ENCODE measurements around the gene HLA-B.

HLA-B gene

DNA sequence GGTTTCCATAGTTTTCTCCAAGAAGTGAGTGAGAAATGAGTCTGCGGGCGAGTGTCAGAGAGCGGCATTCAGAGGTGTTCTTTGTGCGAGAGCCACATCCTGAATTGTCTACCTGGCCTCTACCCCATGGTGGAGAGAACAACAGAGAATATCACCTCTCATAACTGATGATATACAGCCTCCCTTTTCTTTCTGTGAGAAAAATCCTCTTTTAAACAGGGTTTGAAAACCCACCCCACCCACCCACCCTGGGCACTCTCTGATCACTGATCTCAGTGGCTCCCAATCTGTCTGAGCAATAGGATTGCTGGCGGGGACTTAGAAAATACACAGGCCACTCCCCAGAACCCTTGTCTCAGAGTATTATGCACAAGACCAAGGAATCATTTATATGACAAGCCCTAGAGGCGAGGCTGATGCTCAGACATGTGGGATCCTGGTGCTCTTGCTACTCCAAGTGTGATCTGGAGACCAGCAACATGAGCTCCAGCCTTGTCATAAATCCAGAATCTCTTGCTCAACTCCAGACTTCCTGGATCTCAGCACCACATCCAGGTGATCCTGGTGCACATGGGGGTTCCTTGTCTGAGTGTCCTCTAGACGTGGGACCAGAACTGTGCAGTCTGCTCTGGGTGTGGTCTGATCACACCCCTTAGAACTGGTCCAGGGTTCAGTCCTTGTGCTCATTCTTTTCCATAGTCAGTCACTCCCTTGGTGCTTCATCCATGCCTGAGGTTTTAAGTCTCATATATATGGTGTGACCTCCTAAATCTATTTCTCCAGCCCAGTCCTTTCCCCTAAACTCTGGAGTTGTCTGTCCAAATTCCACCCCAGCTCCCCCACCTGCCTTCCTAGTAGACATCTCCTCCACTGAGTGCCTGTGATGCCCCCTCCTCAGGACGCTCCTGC is 5.3 kb downstream of the HLA-B start:
- no peak for DNase-seq

DNA sequence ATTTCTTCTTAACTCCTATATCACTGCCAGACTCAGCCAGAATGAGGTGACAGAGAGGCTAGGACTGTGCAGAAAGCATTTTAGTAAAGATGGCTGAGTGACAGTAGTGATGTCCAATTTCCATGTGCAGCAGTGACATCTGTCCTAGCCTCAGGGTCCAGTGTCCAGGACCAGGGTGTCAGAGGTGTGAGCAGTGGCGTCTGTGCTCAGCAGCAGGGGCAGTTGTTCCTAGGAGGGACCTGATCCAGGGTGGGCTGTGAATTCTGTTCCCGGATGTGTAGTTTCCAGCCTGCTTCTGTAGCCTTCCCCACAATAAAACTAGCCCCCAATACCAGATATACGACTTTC is 6.0 kb downstream of the HLA-B start:
- DNase-seq: no peak

DNA sequence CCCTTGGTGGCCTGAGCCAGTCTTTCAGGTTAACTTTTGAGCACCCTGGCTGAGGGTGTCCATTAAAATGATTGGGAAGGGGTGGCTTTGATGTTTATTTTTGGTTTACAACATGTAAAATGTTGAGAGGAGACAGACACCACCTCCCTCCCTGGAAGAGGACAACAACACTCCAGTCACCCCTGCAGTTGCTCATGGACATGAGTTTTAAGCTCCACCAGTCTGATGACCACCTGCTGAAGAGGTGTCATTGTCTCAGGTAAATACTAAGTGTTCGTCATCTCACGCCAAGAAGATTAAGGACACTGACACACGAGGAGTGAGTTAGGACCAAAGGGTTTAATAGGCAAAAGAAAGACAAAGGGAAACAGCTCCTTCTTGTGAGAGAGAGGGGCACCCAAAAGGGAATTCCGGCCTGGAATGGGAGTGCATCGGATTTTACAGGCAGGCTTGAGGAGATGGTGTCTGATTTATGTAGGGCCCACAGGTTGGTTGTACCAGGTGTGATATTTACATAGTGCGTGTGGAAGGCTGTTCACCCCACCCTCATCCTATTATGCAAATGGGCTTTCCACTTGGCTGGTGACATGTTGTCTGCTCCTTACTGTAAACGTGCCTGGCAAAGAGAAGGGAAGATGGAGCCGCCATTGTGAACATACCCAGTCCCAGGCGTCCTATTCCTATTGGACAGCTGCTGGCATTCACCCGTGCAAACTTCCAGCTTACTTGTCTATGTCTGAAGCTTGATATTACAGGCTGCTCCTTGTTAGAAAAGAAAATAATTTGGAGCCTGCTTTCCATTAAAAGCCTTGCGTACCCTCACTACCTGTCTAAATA is 6.6 kb downstream of the HLA-B start:
- DNase-seq: no peak

DNA sequence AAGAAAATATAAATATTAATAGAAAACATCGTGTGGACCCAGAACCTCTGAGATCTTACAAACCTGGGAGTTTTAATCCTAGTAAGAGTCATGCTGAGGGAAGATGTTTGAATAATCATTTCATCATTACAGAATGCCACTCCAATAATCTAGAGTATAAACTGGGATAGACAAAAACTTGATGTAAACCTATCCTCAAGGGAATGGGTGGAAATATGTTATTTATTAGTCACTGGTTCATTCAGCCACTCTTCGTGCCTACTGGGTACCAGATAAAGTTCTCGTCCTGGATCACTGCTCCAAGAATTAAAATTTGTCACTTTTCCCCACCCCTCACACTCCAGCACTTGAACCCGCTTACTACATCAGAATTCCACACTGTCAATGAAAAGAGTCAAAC is 7.7 kb downstream of the HLA-B start:
- no peak for DNase-seq

DNA sequence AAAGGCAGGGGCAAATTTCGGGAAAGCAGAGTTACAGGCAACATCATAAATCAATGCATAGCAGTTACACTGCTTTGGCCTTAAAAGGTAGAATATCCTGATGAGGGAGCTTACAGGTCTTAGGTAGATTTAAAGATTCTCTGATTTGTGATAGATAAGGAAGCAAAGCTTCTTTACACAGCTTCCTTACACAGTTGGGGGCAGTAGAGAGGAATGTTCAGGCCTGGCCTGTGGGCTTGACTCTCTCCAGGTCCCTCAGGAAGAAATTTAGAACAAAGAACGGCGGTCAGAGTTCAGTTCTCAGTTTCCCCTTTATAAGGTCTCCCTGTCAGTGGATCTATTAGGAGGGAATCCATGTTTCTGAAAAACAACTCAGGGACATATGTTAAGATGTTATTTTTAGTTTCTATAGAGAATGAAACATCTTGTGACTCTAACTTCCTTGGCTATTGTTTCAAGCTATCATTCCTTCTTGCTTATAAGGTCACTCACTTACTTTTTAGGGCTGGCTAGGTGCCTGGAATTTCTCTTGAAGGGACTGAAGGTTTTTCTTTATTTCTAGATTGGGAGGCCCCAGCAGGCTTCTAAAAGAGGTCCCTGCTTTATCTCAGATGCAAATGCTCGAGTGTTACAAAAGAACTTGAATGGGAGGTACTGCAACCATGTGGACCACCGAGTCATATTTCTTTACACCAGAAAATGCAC is 11.8 kb downstream of the HLA-B start:
- no peak for DNase-seq

DNA sequence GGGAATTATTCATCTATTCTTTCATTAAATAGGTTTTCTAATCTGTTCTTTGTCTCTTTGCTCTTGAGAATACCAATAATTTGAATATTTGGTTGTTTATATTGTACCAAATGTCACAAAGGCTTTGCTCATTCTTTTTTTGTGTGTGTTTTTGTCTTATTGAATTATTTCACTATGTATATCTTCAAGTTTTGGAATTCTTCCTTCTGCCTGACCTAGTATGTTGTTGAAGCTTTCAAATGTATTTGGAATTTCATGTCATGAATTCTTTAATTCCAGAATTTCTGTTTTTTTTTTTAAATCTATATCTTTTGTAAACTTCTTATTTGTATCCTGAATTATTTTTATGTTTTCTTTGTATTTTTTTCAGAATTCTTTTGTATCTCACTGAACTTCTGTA is 16.8 kb downstream of the HLA-B start:
- no peak for DNase-seq

DNA sequence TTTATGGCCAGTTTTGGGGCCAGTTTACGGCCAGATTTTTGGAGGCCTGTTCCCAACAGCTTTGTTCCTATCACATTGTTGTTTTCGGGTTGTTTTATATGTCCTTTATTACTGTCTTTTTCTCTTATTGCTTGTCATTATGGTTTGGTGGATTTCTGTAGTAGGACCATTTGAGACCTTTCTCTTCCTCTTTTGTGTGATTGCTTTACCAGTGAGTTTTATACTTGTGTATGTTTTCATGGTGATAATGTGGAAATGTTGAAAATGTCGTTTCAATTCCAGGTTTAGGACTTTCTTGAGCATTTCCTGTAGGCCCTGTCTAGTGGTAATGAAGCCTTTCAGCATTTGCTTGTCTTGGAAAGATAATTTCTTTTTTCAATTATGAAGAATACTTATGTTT is 17.8 kb downstream of the HLA-B start:
- DNase-seq: no peak

DNA sequence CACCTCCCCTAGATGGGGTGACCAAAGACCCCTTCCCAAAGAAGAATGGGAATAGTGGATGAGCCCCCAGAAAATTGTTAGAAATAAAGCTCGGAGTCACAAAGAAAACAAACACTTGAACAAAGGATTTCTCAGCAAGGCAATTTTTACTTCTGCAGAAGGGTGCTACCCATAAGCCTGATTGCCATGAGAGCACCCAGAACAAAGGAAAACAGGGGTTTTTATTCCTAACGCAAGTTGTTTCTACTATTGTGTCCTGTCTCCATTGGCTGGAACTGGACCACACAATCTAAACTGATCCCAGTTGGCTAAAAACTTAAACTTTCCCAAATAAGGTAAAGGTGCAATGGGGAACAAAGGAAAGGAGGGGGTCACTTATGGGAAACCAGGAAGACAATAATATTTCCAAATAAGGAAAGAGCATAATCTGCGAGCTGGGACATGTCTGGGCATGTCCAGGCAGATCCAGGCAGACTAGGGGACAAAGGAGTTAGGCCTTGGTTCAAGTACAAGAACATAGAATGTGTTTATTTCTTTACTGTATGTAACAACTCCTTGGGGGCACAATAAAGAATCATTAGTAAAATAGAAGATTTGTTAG is 20.0 kb downstream of the HLA-B start:
- DNase-seq: no peak

DNA sequence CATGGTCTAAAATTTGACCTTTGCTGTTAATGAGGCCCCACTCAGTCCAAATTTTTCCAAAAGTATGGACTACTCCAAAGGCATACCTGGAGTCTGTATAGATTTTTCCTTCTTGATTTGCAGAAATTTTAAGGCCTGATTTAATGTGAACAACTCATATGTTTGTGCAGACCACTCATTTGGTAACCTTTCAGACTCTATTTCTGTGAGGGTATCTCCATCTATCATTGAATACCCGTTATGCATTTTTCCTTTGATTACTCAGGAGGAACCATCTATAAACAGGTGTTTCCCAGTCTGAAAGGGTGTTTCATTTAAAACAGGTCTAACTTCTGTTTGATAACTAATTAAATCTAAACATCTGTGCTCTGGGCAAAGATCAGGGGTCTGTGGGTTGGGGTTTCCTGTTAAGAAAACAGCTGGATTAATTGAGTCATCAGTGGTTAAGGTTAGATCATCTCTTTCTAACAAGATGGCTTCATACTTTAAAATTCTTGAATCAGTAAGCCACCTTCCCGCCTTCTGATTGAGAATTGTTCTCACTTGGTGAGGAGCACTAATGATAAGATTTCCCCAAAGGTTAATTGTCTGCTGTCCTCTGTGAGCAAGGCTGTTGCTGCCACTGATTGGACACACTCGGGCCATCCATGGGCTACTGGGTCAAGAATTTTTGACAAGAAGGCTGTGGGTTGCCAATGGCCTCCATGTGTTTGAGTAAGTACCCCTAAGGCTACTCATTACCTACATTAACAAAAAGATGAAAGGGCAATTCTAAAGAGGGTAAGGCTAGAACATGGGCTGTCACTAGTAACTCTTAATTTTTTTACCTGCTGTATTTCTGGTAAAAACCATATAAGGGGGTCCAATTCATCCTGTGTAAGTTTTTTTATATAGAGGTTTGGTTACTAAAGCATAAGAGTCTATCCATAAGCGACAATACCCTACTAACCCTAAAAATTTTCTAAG is 24.1 kb downstream of the HLA-B start:
- DNase-seq: no peak

DNA sequence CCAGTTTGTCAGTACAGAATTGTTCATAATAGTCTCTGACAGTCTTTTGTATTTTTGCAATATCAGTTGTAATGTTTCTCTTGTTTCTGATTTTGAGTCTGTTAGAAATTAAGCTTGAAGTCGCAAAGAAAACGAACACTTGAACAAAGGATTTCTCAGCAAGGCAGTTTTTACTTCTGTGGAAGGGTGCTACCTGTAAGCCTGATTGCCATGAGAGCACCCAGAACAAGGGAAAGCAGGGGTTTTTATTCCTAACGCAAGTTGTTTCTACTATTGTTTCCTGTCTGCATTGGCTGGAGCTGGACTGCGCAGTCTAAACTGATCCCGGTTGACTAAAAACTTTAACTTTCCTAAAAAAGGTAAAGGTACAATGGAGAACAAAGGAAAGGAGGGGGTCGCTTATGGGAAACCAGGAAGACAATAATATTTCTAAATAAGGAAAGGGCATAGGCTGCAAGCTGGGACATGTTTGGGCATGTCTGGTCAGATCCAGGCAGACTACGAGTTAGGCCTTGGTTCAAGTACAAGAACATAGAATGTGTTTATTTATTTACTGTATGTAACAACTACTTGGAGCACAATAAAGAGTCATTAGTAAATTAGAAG is 28.5 kb downstream of the HLA-B start:
- no peak for DNase-seq

DNA sequence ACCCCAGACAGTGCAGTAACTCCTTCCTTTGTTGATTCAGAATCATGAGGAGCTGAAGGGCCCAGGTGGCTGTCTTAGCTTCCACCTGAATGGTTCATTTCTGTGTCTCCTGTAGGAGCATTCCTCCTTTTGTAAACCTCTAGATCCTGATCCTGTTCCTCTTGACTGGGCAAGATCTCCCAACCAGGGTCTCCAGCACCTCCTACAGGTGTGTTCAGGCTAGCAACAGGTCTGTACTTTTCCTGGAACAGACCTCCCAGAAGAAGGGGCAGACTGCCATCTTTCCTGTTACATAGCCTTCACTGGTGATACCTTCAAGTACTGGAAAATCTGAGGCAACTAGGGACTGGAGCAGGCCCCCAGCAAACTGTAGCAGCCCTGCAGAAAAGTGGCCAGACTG is 35.2 kb downstream of the HLA-B start:
- DNase-seq: no peak

DNA sequence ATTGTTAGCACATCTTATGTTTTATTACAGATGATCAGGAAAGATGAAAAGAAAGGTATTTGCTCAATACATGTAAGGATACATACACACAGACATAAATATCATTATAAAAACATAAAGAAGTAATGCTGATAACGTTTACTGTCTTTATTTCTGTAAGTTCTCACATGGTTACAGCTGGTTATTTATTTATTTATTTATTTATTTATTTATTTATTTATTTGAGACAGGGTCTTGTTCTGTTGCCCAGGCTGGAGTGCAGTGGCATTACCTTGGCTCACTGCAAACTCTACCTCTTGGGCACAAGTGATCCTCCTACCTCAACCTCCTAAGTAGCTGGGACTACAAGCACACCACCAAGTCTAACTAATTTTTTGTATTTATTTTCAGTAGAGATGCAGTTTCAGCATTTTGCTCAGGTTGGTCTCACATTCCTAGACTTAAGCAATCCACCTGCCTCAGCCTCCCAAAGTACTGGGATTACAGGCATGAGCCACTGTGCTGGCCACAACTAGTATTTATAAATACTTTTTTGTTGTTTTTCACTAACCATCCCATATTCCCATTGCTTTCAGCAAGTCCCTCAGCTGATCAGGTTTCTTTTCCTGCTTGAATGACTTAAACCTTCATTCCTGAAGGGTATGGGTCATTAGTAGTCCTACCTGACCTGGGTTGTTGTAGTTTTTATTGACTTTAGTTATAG is 35.8 kb downstream of the HLA-B start:
- no peak for DNase-seq

DNA sequence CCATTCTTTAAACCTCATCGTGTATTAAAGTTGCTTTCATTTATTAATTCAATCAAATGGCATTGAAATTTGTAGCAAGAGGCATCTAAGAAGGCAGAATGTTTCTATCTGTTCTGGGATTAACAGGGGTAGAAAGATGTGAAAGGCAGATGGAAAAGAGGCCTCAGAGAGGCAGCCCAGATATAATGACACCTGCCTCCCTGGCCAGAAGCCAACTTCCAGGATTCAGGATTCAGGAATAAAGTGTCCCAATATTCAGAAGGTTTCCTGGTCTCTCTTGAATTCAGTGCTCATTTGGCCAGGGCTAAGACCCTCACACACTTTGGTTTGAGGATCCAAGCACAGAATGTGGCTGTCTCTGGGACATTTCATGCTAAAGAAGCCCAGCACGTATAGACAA is 39.9 kb downstream of the HLA-B start:
- no peak for DNase-seq

DNA sequence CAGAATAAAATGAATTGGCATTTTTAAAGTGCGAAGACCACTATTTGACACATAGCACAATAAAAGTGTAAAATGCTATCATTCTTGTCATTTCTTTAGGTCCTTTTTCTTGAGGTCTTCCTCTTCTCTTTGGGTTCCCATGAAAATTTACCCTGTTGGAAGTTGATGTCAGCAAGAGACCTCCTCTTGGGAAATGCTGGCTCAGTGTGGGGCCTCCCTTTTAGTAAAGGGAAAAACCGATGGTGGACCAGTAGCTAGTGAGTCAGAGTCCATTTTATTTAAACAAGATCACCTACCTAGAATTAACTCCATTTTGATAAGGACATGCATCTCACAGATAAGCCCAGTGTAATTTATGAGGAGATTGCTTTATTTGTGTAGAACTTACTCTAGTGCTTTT is 47.3 kb downstream of the HLA-B start:
- no peak for DNase-seq

DNA sequence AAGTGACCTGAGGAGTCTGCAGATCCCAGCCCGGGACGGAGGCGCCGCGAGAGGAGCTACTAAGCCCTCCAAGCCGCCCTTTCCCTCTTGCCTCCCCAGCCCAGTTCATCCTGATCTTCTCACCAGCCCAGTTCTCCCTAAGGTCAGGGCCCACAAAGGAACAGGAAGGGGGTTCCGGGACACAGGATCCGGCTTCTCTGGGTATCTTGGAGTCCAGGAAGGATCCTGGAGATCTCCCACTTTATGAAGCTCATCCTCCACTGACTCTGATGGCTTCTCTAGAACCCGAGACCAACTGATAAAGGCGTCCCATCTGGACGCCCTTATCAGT is 48.2 kb downstream of the HLA-B start:
- no peak for DNase-seq

DNA sequence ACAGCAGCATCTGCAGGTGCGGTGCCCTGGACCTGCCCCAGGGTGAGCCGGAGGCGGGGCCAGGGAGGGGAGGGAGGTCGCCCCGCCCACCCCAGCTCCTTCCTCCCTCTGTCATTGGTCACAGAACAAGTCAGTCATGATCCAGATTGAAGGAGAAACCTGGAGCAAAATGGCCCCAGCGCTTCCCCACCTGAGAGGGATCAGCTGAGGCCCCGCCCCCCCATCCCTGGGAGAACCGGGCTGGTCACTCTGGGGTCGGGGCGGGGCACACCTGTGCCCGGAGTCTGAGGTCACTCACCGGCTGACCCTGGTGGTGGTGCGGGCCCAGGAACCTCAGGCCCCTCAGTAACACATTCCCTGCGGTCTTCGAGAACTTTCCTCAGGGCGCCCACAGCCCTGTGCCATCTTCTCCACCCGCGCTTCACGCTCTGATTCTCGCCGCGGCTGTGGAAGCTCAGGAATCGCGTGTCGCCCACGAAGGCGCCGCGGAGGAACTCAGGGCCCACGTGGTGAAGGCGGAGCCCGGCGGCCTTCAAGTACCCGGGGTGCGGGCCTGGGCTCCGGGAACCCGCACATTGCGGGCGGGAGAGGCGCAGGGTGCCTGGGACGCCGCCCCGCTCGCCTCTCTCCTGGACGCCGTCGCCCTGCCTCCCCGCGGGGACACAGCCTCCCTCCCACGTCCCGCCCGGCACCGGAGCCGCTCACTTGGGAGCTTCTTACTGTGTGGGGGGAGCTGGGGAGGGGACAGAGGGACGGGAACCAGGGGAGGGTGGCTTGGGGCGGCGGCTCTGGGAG is 48.7 kb downstream of the HLA-B start:
- no peak for DNase-seq

DNA sequence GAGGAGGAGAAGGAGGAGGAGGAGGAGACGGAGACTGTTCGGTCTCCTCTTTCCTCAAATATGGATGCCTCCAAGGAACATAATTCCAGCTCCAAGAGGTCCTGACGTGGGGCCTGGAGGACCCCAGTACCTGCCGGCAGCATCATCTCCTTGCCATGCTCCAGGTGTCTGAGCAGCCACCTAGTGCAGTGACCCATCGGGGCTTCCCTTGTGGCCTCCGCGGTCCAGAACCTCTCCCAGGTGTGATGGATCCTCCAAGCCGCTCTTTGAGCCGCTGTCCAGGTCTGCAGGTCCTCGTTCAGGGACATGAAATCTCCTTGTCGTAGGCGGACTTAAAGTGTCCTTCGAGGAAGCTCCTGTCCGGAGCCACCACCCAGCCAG is 49.3 kb downstream of the HLA-B start:
- no peak for DNase-seq

DNA sequence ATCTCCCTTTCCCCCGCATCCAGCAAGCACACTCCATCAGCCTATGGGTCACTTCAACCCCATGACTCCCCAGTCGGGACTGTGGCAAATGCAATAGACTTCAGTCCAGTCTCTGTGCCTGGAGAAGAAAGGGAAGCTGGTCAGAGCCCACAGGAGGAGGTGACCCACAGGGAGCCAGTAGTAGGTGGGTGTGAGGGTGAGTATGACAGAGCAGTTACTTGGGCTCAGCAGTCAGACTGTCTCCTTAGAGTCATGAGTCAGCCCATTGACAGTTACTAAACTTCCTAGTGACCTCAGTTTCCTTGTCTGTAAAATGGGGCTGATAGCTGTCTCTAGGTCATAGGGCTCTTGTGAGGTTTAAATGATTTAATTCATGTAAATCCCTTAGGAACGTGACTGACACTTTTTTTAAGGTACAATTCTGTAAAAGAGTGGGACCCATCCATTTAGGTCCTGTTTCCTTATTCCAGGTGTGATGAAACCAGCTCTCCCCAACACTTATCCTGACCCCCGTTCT is 51.2 kb downstream of the HLA-B start:
- DNase-seq: no peak

DNA sequence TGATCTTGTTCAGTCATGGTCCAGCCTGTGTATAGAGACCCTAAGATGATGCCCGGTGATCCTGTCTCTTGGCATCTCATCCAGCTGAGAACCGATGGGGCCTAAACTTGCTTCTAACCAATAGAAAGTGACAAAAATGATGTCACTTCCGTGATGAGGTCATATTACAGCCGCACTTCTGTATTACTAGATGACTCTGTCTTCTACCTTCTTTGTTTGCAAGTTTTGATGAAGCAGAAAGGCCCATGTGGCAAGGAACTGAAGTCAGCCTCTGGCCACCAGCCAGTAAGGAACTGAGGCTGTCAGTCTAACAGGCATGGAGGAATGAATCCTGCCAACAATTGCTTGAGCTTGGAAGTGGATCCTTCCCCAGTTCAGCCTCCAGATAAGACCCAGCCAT is 52.3 kb downstream of the HLA-B start:
- no peak for DNase-seq
